HL-60 (cell line): ENCODE results near the gene SH3BP5.

Source experiments
- POLR2AphosphoS5 ChIP-seq: IDR thresholded peaks from 2 replicates; pipeline ENCODE4 v1.6.1; 2012; ENCODE audit warnings: low read depth
- REST ChIP-seq: IDR thresholded peaks from 2 replicates; pipeline ENCODE4 v1.6.1; 2012; ENCODE audit warnings: low read depth; ENCODE audit not compliant: insufficient replicate concordance
- SPI1 ChIP-seq: IDR thresholded peaks from 2 replicates; pipeline ENCODE4 v1.6.1; 2012; ENCODE audit warnings: low read depth, mild to moderate bottlenecking, borderline replicate concordance
- TF ChIP-seq, protein P1 (sequence below): IDR thresholded peaks from one replicate; pipeline ENCODE4 v1.5.1; 2011; ENCODE audit warnings: low read length, control low read depth, inconsistent platforms; ENCODE audit not compliant: insufficient read depth

DNA sequence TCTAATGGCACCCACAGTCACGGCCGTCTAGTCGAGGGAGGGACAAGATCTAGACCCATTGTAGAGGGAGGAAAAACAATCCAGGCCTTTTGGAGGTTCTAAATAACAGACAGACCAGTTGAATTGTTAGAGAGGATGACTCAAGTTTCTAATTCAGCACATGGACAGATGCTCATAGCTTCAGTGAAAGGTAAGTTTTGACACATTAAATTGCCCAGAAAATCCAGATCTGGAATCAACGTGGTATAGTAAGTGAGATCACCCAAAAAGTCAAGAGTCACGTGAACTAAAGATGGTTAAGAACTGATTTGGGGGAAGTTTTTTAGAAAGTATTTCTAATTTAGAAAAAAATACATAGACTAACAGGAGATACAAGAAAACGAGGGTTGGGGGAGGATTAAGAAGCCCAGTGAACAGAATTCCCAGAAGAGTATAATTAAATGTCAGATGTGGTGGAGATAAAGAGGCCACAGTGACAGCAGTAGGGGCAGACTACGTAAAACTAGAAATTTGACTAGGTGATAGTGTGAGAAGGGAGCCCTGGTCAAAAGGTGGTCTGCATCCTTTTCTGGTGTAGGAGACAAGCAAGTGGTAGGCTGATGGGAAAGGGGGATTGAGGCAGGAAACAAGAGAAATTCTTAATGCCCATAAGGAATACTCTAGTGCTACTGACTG is 79.2 kb downstream of the SH3BP5 start:
- TF ChIP-seq POLR2AphosphoS5: no peak
- TF ChIP-seq, protein P1, sequence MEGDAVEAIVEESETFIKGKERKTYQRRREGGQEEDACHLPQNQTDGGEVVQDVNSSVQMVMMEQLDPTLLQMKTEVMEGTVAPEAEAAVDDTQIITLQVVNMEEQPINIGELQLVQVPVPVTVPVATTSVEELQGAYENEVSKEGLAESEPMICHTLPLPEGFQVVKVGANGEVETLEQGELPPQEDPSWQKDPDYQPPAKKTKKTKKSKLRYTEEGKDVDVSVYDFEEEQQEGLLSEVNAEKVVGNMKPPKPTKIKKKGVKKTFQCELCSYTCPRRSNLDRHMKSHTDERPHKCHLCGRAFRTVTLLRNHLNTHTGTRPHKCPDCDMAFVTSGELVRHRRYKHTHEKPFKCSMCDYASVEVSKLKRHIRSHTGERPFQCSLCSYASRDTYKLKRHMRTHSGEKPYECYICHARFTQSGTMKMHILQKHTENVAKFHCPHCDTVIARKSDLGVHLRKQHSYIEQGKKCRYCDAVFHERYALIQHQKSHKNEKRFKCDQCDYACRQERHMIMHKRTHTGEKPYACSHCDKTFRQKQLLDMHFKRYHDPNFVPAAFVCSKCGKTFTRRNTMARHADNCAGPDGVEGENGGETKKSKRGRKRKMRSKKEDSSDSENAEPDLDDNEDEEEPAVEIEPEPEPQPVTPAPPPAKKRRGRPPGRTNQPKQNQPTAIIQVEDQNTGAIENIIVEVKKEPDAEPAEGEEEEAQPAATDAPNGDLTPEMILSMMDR: no peak
- TF ChIP-seq REST: no peak
- no peak for TF ChIP-seq SPI1
